ENCODE measurements around the gene STK25. TPM values are rescaled to one million over a fixed set of nuclear protein-coding genes. Genes with fewer than 3 reads are reported as not detected.

The STK25 gene
- total and polyA plus RNA-seq, 2 experiments from 2014 or later = 125 to 304 TPM

- TF ChIP-seq EZH2phosphoT487 (IDR thresholded peaks at IDR 0.05; ENCODE audit: unreplicated experiment) (no peak), ZNF331 (CRISPR knock-in tag; IDR thresholded peaks at IDR 0.05; ENCODE audit: low read depth) (no peak), CTCF (conservative IDR thresholded peaks at IDR 0.05; ENCODE audit: low read depth in 2 of 2) (no peak), CREB1 (CRISPR knock-in tag; IDR thresholded peaks at IDR 0.05; ENCODE audit: low read depth) (no peak), REST (IDR thresholded peaks at IDR 0.05; ENCODE audit: unreplicated experiment) (no peak), JUNB (IDR thresholded peaks at IDR 0.05; ENCODE audit: unreplicated experiment) (no peak), ZNF114 (CRISPR knock-in tag; IDR thresholded peaks at IDR 0.05) (no peak)
These were observed 18.4 kb downstream of the STK25 start (continued) for GRCh38 chr2:241489733-241490680.

GRCh38 chr2:241489088-241489487 lies 19.3 kb downstream of the STK25 start:
- Histone ChIP-seq H2AFZ (no peak overlapping the region), H3K9me2 (ENCODE audit: insufficient read depth) (no peaks in the 10 kb centered on the region), H3F3A (replicated peaks; ENCODE audit: low read depth) (no peaks in the 10 kb centered on the region; the same call in 1 of the 2 replicates), H4K20me1 (replicated peaks; ENCODE audit: insufficient read depth) (no peaks in the 10 kb centered on the region), H3K27ac (ENCODE audit: low read depth) (no peak overlapping the region), H3K27me3 (ENCODE audit: insufficient read depth) (no peaks in the 10 kb centered on the region), H3K79me2 (replicated peaks; ENCODE audit: insufficient read depth) (no peaks in the 10 kb centered on the region), H3K36me3 (ENCODE audit: insufficient read depth) (no peaks in the 10 kb centered on the region), H3K4me2 (no peak overlapping the region), H3K4me3 (no peak overlapping the region), H3K4me1 (ENCODE audit: insufficient read depth) (no peaks in the 10 kb centered on the region)
- peaks cover 19% of the 10 kb centered on the region for H3K27me3 Mint-ChIP-seq (ENCODE audit: insufficient read depth, low read depth, poor library complexity)
- DNase-seq (ENCODE audit: low spot score) = no peak
- H3K9me3 Mint-ChIP-seq = no peaks in the 10 kb centered on the region; the same call in 2 of the 3 replicates
- H3K4me3 Mint-ChIP-seq = no peak overlapping the region
- no peak for ATAC-seq
- H3K36me3 Mint-ChIP-seq (ENCODE audit: low read depth) = peaks cover 7% of the 10 kb centered on the region; the same call in 2 of the 3 replicates
- no peak overlapping the region for H3K27ac Mint-ChIP-seq
- H3K4me1 Mint-ChIP-seq = peaks cover 4% of the 10 kb centered on the region; the same call in 1 of the 3 replicates
- TF ChIP-seq REST (IDR thresholded peaks at IDR 0.05; ENCODE audit: unreplicated experiment) (no peak), CREB1 (CRISPR knock-in tag; IDR thresholded peaks at IDR 0.05; ENCODE audit: low read depth) (no peak), CTCF (conservative IDR thresholded peaks at IDR 0.05; ENCODE audit: low read depth in 2 of 2) (no peak)
